Pancreas (tissue), 10 donors: ENCODE measurements around the gene ITSN1. TPM values are rescaled to one million over a fixed set of nuclear protein-coding genes. Genes with fewer than 3 reads are reported as not detected.

Source experiments
- ATAC-seq, 4 donors: fragments of 200-7000 bp; cut with Tn5 transposase; one replicate each; pipeline versions ENCODE4 v1.8.0 to v1.9.1; 2020; ENCODE audit warnings: mild to moderate bottlenecking in 4 of 4, moderate library complexity in 4 of 4
- DNase-seq, 6 donors: peaks; one replicate each; pipeline ENCODE4 v3.0.0-alpha.2; 2020
- FAIRE-seq: peaks from 2 replicates; lab custom pipeline; 2012; peaks lifted over from hg19 to GRCh38; lab: Jason Lieb, UNC
- H3K27ac ChIP-seq, 4 donors: fragments of 200-600 bp; sonication (generic); 1 replicate in 3 of 4; 2 replicates in 1 of 4; pipeline versions ENCODE4 v1.5.0 to v1.8.0; 2020
- H3K27me3 ChIP-seq, 4 donors: fragments of 200-600 bp; one replicate each; pipeline ENCODE4 v1.8.0; 2021
- H3K36me3 ChIP-seq, 3 donors: fragments of 200-600 bp; sonication (generic) in 1 of 3; one replicate each; pipeline versions ENCODE4 v1.5.0 to v1.8.0; 2020 to 2021
- H3K4me1 ChIP-seq, 3 donors: fragments of 200-600 bp; one replicate each; pipeline ENCODE4 v1.8.0; 2021
- H3K4me3 ChIP-seq, 4 donors: fragments of 200-600 bp; sonication (generic) in 2 of 4; one replicate each; pipeline versions ENCODE4 v1.5.0 to v1.8.0; 2020 to 2021
- H3K9me3 ChIP-seq, 4 donors: fragments of 200-600 bp; one replicate each; pipeline ENCODE4 v1.8.0; 2021
- WGBS, 2 donors: extraction: QIAGEN DNeasy Blood & Tissue Kit; methylation state at CpG; one replicate each; pipeline ENCODE4 v1.1.7; 2013; 5-methylcytosine and 5-hydroxymethylcytosine counted together
- intact Hi-C, 3 donors: fragments of 100-400 bp; cut with DNase I; formaldehyde crosslinking; loops; one replicate each; pipeline versions ENCODE4 v1.11.1 to v1.14.2; 2022
- polyA plus RNA-seq, 2 donors: library from polyadenylated mRNA; stranded (reverse); fragments of 200-250 nt; gene quantifications; one replicate each; pipeline ENCODE4 v1.2.3, GENCODE V29; 2013
- total RNA-seq, 6 donors: library from RNA; stranded (reverse); fragmentation: NEBNext Ultra II Directional in 4 of 6; extraction: Animal tissue kit (Norgen Biotek cat#: 25700) in 4 of 6; gene quantifications; one replicate each; pipeline versions ENCODE4 v1.2.1 to v1.2.4, GENCODE V29; 2021 to 2023
- TF ChIP-seq, protein P1 (sequence below), 4 donors: fragments of 200-600 bp; sonication (generic) in 3 of 4; IDR thresholded peaks; one replicate each; pipeline versions ENCODE4 v1.5.0 to v1.8.0; 2021; ENCODE audit warnings: antibody characterized with exemption in 4 of 4
- donor health status: healthy with polysubstance abuse.
- donor health status: DM: no; HTN: no; CAD: no; lungs with moderate emphysema.
- donor health status: DM: no; HTN: no; CAD: no.
- donor health status: control.
- donor health status: control.
- donor health status: Bipolar disorder and iron deficiency.
- donor health status: DM: yes; HTN: yes; CAD: no.
- donor health status: DM: no; HTN: no; CAD: no.
- donor health status: DM: no; HTN: no; CAD: no.
- donor health status: DM: yes; HTN: yes; CAD: no.

Gene ITSN1
- total and polyA plus RNA-seq, 8 donors, result 3.5 to 19.4 (median 6.0) TPM

DNA sequence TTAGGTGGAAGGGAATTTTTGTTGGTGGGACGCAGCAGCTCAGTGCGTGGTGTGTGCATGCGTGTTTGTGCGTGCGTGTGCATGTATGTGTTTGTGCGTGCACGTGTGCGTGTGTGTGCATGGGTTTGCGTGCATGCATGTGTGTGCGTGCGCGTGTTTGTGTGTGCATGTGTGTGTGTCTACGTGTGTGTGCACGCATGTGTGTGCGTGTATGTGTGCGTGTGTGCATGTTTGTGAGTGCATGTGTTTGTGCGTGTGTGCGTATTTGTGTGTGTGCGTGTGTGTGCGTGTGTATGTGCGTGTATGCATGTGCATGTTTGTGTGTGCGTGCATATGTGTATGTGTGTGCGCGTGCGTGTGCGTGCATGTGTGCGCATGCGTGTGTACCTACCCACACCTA is 253.1 kb downstream of the ITSN1 start:
- H3K4me3 ChIP-seq, result no peak overlapping the region
- H3K36me3 ChIP-seq, result no peaks in the 10 kb centered on the region
- no peaks in the 10 kb centered on the region for H3K9me3 ChIP-seq
- TF ChIP-seq, protein P1, sequence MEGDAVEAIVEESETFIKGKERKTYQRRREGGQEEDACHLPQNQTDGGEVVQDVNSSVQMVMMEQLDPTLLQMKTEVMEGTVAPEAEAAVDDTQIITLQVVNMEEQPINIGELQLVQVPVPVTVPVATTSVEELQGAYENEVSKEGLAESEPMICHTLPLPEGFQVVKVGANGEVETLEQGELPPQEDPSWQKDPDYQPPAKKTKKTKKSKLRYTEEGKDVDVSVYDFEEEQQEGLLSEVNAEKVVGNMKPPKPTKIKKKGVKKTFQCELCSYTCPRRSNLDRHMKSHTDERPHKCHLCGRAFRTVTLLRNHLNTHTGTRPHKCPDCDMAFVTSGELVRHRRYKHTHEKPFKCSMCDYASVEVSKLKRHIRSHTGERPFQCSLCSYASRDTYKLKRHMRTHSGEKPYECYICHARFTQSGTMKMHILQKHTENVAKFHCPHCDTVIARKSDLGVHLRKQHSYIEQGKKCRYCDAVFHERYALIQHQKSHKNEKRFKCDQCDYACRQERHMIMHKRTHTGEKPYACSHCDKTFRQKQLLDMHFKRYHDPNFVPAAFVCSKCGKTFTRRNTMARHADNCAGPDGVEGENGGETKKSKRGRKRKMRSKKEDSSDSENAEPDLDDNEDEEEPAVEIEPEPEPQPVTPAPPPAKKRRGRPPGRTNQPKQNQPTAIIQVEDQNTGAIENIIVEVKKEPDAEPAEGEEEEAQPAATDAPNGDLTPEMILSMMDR (IDR thresholded peaks at IDR 0.05), result no peak
- 72 to 92% methylated on average over 28 of the region's 28 CpGs for WGBS, 2 donors
- FAIRE-seq (no peak), ATAC-seq (no peak), DNase-seq (no peak)
- intact Hi-C loops, result no loop called here
- H3K27ac ChIP-seq, result no peak overlapping the region
- no peaks in the 10 kb centered on the region for H3K27me3 ChIP-seq
- H3K4me1 ChIP-seq, result peaks cover 0 to 6% (median 0%) of the 10 kb centered on the region in 3 donors

DNA sequence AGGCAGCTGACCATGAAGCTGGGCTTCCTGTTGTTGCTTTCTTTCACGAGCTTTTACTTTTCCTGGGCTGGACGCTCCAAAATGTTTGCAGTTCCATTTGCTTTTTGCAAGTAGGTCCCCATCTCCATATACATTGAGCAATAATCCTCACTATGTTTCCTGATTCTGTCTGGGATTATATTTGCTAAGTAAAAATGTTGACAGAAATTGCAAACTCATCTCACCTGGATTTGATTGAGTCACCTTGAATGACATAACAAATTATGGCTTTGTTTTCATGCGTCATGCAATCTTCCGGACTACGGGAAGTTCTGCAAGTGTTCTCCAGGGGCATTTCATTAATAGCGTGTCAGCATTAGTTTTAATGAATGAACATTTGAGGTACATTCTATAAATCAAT is 254.4 kb downstream of the ITSN1 start:
- H3K27ac ChIP-seq, result no peak overlapping the region
- intact Hi-C loops, result no loop called here
- H3K9me3 ChIP-seq, result no peaks in the 10 kb centered on the region
- DNase-seq (no peak), ATAC-seq (no peak), FAIRE-seq (no peak)
- no peak overlapping the region for H3K4me3 ChIP-seq
- peaks cover 0 to 6% (median 0%) of the 10 kb centered on the region in 3 donors for H3K4me1 ChIP-seq
- WGBS, 2 donors, result 55 to 57% methylated on average over 6 of the region's 6 CpGs
- TF ChIP-seq, protein P1 (IDR thresholded peaks at IDR 0.05), result no peak
- H3K27me3 ChIP-seq, result no peaks in the 10 kb centered on the region
- H3K36me3 ChIP-seq, result no peaks in the 10 kb centered on the region

DNA sequence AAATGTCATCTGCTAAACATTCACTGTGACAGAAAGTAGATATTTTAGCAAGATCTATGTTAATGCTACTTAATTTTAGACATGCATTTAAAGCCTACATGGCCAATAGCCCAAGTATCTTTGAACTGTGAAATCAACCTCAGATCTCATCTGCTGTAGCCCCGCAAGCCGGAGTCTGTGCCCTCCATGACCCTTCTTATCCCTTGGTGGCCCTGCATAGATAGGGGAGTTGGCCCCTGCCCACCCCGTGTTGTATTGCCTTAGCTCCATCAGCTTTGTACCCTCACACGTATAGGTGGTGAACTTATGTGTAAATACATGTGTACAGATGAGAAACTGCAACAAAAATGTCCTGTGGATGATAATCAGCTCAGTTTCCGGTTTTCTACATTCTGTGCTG is 254.8 kb downstream of the ITSN1 start:
- H3K4me1 ChIP-seq, result peaks cover 0 to 6% (median 0%) of the 10 kb centered on the region in 3 donors
- H3K9me3 ChIP-seq, result no peaks in the 10 kb centered on the region
- no peak overlapping the region for H3K27ac ChIP-seq
- FAIRE-seq, result no peak
- no peaks in the 10 kb centered on the region for H3K36me3 ChIP-seq
- H3K27me3 ChIP-seq, result no peaks in the 10 kb centered on the region
- no peak overlapping the region for H3K4me3 ChIP-seq
- 60 to 63% methylated on average over 5 of the region's 5 CpGs for WGBS, 2 donors
- DNase-seq, result no peak
- no peak for ATAC-seq
- TF ChIP-seq, protein P1 (IDR thresholded peaks at IDR 0.05), result no peak
- intact Hi-C loops, result no loop called here

DNA sequence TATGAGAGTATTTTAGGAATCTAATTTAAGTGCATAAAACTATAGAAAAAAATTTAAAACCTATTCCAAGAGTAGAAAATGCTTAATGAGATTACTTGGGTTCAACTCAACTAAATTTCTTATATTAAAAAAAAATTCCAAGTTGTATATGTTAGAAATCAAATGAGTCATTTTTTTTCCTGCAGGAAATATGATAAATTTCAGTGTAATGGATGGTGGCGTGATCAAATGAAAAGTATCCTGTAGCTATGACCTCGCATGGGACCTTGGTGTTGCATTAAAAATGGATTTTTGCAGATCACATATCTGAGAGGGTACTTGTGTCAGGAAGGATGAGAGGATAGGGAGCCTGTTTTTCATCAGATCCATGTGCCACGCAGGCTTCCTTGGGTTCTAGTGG is 255.4 kb downstream of the ITSN1 start:
- intact Hi-C loops, result no loop called here
- Histone ChIP-seq H3K9me3 (no peaks in the 10 kb centered on the region), H3K4me1 (peaks cover 0 to 6% (median 0%) of the 10 kb centered on the region in 3 donors), H3K27ac (no peak overlapping the region), H3K27me3 (no peaks in the 10 kb centered on the region), H3K4me3 (no peak overlapping the region), H3K36me3 (no peaks in the 10 kb centered on the region)
- FAIRE-seq (no peak), ATAC-seq (no peak), DNase-seq (no peak)
- TF ChIP-seq, protein P1 (IDR thresholded peaks at IDR 0.05), result no peak
- 82 to 87% methylated on average over 3 of the region's 3 CpGs for WGBS, 2 donors

DNA sequence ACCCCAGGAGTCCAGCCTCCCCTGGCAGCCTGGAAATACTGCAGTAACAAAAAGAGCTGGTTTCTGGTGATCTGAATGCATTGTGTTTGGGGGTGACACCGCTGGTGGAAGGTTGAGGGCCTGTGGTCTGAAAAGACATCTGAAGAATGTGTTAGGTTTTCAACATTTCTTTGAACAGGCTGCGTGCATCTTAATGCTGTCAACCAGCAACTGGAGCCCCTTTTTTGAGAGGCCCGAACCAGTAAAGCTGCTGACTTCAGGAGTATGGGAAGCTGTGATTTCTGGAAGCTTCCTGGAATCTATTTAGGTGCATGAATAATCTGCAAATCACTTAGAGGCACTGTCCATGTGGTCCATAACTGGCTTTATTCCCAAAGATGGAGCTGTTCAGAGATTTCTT is 256.3 kb downstream of the ITSN1 start:
- intact Hi-C loops, result no loop called here
- no peaks in the 10 kb centered on the region for H3K27me3 ChIP-seq
- ATAC-seq (no peak), DNase-seq (no peak), FAIRE-seq (no peak)
- peaks cover 0 to 6% (median 0%) of the 10 kb centered on the region in 3 donors for H3K4me1 ChIP-seq
- WGBS, 2 donors, result 84 to 92% methylated on average over 3 of the region's 3 CpGs
- H3K27ac ChIP-seq, result no peak overlapping the region
- H3K9me3 ChIP-seq, result no peaks in the 10 kb centered on the region
- TF ChIP-seq, protein P1 (IDR thresholded peaks at IDR 0.05), result no peak
- H3K36me3 ChIP-seq, result peaks cover 0 to 1% (median 0%) of the 10 kb centered on the region in 3 donors
- no peak overlapping the region for H3K4me3 ChIP-seq
